Measurements from ENCODE around the gene MEIS3.
"Not testable (repeated sequence)": the region's sequence is repeated elsewhere in the genome, so short reads cannot be mapped to it uniquely, and the experiment has no call there.

Gene MEIS3

DNA sequence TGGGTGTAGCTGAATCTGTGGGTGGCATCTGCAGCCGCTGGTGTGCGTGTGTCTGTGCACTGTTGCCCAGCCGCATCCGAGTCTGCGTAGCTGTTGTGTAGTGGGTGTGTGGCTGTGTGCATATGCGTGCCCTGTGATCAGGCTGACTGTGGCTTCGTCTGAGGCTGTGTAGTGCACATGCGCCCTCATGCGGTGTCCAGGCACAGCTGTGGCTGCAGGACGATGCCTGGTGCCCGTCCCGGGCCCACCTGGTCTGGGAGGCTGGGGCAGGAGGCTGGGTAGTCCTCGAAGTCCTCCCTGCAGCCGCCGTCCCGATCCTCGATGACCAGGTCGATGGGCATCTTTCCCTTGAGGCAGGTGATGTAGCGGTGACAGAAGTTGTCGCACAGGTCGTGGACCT is 4.9 kb downstream of the MEIS3 start:
- no peak for DNase-seq

DNA sequence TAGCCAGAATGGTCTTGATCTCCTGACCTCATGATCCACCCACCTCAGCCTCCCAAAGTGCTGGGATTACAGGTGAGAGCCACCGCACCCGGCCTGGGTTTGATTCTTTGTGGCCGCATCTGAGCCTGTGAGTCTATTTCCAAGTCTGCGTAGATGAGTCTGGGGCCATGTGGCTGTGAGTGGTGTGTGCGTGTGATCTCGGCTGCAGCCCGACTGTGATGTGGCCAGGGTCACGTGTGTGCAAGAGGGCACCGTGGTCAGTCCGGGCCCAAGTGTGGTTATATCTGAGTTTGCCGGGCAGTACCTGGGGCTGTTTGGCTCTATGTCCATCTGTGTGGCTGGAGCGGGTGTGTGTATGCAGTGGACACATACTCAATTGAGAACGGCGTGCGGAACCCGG is 5.4 kb downstream of the MEIS3 start:
- no peak for DNase-seq

DNA sequence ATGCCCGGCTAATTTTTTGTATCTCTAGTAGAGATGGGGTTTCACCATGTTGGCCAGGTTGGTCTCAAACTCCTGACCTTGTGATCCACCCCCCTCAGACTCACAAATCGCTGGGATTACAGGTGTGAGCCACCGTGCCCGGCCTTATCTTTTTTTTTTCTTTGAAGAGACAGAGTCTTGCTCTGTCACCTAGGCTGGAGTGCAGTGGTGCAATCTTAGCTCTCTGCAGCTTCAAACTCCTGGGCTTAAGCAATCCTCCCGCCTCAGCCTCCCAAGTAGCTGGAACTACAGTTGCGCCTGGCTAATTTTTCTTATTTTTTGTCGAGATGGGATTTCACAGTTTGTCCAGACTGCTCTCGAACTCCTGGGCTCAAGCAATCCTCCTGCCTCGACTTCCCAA is 7.6 kb downstream of the MEIS3 start:
- not testable (repeated sequence) for DNase-seq

DNA sequence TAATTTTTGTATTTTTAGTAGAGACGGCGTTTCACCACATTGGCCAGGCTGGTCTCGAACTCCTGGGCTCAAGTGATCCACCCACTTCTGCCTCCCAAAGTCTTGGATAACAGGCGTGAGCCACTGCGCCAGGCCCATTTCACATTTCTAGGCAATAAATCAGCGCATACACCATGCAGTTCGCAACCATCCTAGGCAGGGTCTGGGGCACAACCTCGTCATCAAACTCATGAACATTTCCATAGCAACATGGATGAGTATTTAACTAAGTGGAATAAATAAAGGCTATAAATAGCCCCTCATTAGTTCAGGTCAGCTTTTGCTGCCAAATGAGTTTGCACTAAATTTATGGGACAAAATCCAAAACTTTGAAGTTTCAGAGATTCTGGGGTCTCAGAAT is 8.2 kb downstream of the MEIS3 start:
- DNase-seq: no peak

- no peak for DNase-seq
Measured at GRCh38 chr19:47408156-47408938, 11.0 kb downstream of the MEIS3 start.

GRCh38 chr19:47407417-47407774 is 11.9 kb downstream of the MEIS3 start:
- DNase-seq: no peak

GRCh38 chr19:47406711-47407416 is 12.5 kb downstream of the MEIS3 start:
- no peak for DNase-seq

- no peak for DNase-seq
Measured at GRCh38 chr19:47405854-47406417, 13.4 kb downstream of the MEIS3 start.

DNA sequence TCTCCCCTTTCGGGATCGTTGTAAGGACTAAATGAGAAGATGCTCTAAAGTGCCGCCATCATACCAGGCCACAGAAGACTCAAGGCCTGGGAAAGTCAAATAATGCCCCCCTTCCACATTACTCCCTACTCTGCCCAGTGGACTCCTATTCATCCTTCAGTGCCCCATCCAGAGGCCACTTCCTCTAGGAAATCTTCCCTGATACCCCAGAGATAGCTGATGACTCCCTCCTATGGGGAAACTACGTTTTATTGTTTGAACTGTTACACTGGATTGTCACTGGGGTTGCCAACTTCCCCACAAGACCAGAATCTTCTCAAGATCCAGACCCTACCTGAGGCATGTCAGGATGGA is 14.2 kb downstream of the MEIS3 start:
- no peak for DNase-seq

- no peak for DNase-seq
Measured at GRCh38 chr19:47404334-47405196, 14.8 kb downstream of the MEIS3 start.

DNA sequence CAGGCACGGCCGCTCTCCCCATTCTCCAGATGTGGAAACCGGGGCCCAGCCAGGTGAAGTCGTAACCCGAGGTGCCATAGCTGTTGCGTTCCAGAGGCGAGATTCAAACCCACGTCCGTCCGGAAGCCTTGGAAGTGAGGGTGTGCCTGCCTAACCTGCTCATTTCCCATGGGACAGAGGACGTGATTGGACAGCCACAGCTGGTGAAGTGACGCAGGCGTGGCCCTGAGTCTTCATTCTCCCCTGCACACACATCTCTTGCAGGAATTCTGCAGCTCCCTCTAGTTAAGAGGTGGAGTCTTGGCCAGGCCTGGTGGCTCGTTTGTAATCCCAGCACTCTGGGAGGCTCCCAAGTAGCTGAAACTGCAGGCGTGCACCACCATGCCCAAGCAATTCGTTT is 16.8 kb downstream of the MEIS3 start:
- no peak for DNase-seq

GRCh38 chr19:47398707-47399597 is 20.4 kb downstream of the MEIS3 start:
- no peak for DNase-seq

GRCh38 chr19:47391510-47392223 is 27.7 kb downstream of the MEIS3 start:
- no peak for DNase-seq

DNA sequence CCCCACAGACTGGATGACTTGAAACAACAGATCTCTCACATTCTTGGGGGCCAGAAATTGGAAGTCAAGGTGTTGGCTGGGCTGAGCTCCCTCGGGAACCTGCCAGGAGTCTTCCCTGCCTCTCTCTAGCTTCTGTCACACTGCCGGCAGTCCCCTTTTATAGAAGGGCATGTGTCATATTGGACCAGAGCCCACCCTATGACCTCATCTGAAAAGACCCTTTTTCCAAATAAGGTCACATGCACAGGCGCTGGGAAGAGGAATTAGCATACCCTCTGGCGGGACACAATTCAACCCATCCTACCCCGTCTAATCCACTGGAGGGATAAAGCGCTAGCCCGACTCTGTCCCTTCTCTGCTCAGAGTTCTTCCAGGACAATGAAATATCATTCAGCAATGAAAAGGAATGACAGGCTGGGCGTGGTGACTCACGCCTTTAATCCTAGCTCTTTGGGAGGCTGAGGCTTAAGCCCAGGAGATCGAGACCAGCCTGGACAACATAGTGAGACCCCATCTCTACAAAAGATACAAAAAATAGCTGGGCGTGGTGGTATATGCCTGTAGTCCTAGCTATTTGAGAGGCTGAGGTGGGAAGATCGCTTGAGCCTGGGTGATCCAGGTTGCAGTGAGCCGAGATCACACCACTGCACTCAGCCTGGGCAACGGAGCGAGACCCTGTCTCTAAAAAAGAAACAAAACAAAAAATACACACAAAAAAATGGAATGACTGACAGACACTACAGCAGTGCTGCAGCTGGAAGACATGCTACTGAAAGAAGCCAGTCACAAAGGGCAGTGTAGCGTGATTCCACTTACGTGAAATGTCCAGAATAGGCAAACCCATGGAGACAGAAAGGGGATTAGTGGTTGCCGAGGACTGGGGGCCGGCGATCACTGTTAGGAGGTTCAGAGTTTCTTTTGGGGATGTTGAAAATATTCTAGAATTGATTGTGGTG is 28.5 kb downstream of the MEIS3 start:
- no peak for DNase-seq

- DNase-seq: no peak
Measured at GRCh38 chr19:47389150-47389556, 30.2 kb downstream of the MEIS3 start.

- not testable (repeated sequence) for DNase-seq
Measured at GRCh38 chr19:47388721-47389120, 30.6 kb downstream of the MEIS3 start.

- not testable (repeated sequence) for DNase-seq
Measured at GRCh38 chr19:47387623-47388022, 31.7 kb downstream of the MEIS3 start.

DNA sequence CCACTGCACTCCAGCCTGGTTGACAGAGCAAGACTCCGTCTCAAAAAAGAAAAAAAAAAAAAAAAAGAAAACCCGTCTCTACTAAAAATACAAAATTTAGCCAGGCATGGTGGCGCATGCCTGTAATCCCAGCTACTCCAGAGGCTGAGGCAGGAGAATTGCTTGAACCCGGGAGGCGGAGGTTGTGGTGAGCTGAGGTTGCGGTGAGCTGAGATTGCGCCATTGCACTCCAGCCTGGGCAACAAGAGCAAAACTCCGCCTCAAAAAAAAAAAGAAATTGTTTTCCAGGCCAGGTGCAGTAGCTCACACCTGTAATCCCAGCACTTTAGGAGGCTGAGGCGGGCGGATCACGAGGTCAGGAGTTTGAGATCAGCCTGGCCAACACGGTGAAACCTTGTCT is 32.7 kb downstream of the MEIS3 start:
- DNase-seq: not testable (repeated sequence)

DNA sequence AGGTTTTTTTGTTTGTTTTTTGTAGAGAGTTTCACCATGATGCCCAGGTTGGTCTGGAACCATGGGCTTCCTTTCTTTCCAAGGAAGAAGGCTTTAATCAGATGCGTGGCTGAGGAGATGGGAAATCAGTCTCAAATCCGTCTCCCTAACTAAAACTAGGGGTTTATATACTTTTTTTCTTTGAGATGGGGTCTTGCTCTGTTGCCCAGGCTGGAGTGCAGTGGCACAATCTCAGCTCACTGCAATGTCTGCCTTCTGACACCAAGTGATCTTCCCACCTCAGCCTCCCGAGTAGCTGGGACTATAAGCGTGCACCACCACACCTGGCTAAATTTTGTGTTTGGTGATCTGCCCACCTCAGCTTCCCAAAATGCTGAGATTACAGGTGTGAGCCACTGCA is 34.8 kb downstream of the MEIS3 start:
- not testable (repeated sequence) for DNase-seq

- not testable (repeated sequence) for DNase-seq
Measured at GRCh38 chr19:47383890-47384289, 35.4 kb downstream of the MEIS3 start.
